Osteocyte (in vitro differentiated cells): ENCODE results near the gene SLC39A13. TPM values are rescaled to one million over a fixed set of nuclear protein-coding genes. Genes with fewer than 3 reads are reported as not detected.

Source experiments
- DNase-seq: peaks from one replicate; pipeline ENCODE4 v3.0.0; 2021; ENCODE audit warnings: mixed read lengths; ENCODE audit not compliant: unreplicated experiment; ENCODE audit errors: extremely low spot score
- H3K27ac Mint-ChIP-seq: one replicate; pipeline ENCODE4 v1.8.0; 2021; ENCODE audit warnings: mild to moderate bottlenecking, mixed read lengths; ENCODE audit not compliant: unreplicated experiment
- H3K27me3 Mint-ChIP-seq: one replicate; pipeline ENCODE4 v1.8.0; 2021; ENCODE audit warnings: mixed read lengths; ENCODE audit not compliant: unreplicated experiment
- H3K36me3 Mint-ChIP-seq: one replicate; pipeline ENCODE4 v1.8.0; 2021; ENCODE audit warnings: mixed read lengths; ENCODE audit not compliant: unreplicated experiment
- H3K4me1 Mint-ChIP-seq: one replicate; pipeline ENCODE4 v1.8.0; 2021; ENCODE audit warnings: mixed read lengths; ENCODE audit not compliant: unreplicated experiment
- H3K4me3 Mint-ChIP-seq: one replicate; pipeline ENCODE4 v1.8.0; 2021; ENCODE audit warnings: mild to moderate bottlenecking, moderate library complexity, mixed read lengths; ENCODE audit not compliant: unreplicated experiment
- H3K9me3 Mint-ChIP-seq: one replicate; pipeline ENCODE4 v1.8.0; 2021; ENCODE audit warnings: mixed read lengths; ENCODE audit not compliant: unreplicated experiment
- long read RNA-seq: library from polyadenylated mRNA; unstranded; transcript quantifications from one replicate; pipeline ENCODE4 v2.0.0, GENCODE V29; 2021
- total RNA-seq: library from RNA; stranded (reverse); gene quantifications from 2 replicates; pipeline ENCODE4 v1.2.1, GENCODE V29; 2021
- TF ChIP-seq, protein P1 (sequence below): fragments of 200-600 bp; sonication (generic); IDR thresholded peaks from 2 replicates; pipeline ENCODE4 v1.5.0; 2021; ENCODE audit warnings: antibody characterized with exemption, mild to moderate bottlenecking, moderate library complexity

The SLC39A13 gene
- 95.4 and 98.7 TPM in 2 replicates for total RNA-seq
- long read RNA-seq, partial matches to known transcripts, result 7 of 34 reads
- long read RNA-seq, other reads (novel, unspliced or antisense), result 26 of 34 reads

- DNase-seq, result peak; percentile 99
- TF ChIP-seq, protein P1, sequence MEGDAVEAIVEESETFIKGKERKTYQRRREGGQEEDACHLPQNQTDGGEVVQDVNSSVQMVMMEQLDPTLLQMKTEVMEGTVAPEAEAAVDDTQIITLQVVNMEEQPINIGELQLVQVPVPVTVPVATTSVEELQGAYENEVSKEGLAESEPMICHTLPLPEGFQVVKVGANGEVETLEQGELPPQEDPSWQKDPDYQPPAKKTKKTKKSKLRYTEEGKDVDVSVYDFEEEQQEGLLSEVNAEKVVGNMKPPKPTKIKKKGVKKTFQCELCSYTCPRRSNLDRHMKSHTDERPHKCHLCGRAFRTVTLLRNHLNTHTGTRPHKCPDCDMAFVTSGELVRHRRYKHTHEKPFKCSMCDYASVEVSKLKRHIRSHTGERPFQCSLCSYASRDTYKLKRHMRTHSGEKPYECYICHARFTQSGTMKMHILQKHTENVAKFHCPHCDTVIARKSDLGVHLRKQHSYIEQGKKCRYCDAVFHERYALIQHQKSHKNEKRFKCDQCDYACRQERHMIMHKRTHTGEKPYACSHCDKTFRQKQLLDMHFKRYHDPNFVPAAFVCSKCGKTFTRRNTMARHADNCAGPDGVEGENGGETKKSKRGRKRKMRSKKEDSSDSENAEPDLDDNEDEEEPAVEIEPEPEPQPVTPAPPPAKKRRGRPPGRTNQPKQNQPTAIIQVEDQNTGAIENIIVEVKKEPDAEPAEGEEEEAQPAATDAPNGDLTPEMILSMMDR, result peak; percentile 92
- no peaks in the 10 kb centered on the region for H3K36me3 Mint-ChIP-seq
- H3K4me3 Mint-ChIP-seq, result peak within 1 kb of the TSS; percentile 98
- H3K27ac Mint-ChIP-seq, result peak within 1 kb of the TSS; percentile 98
- H3K27me3 Mint-ChIP-seq, result no peaks in the 10 kb centered on the region
- no peaks in the 10 kb centered on the region for H3K9me3 Mint-ChIP-seq
- H3K4me1 Mint-ChIP-seq, result peaks cover 20% of the 10 kb centered on the region
Observed at GRCh38 chr11:47407746-47408590, at the start of gene SLC39A13. SLC39A13 (plus strand) TSS chr11:47408590; CDS start chr11:47410095, 1,505 bp downstream.

- Mint-ChIP-seq H3K36me3 (no peaks in the 10 kb centered on the region), H3K27me3 (no peaks in the 10 kb centered on the region), H3K9me3 (no peaks in the 10 kb centered on the region), H3K4me3 (no peak overlapping the region), H3K27ac (no peak overlapping the region), H3K4me1 (peaks cover 4% of the 10 kb centered on the region)
- no peak for DNase-seq
- TF ChIP-seq, protein P1, result no peak
Observed at GRCh38 chr11:47358731-47359051, 49.7 kb upstream of the SLC39A13 start.

- no peaks in the 10 kb centered on the region for H3K27me3 Mint-ChIP-seq
- no peak for DNase-seq
- no peak overlapping the region for H3K4me3 Mint-ChIP-seq
- H3K27ac Mint-ChIP-seq, result no peak overlapping the region
- H3K4me1 Mint-ChIP-seq, result peaks cover 4% of the 10 kb centered on the region
- H3K9me3 Mint-ChIP-seq, result no peaks in the 10 kb centered on the region
- H3K36me3 Mint-ChIP-seq, result no peaks in the 10 kb centered on the region
- TF ChIP-seq, protein P1, result no peak
Observed at GRCh38 chr11:47359162-47359561, 49.2 kb upstream of the SLC39A13 start.

DNA sequence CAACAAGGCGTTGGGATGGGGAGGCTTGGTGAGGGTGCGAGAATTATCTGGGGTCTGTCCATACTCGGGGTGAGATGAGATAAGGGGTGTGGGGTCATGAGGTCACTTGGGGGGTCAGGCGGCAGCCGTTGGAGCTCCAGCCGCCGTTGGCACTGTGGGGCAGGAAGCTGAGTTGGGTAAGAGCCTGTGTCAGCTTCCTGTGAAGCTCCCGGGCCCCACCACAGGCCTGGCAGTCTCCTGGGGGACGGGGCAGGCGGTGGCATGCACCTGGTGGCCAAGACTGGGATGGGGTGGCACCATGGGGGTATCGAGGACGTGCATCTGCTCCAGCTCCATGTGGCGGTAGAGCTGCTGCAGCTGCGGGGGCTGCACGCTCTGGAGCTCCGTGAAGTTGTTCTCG is 48.8 kb upstream of the SLC39A13 start:
- Mint-ChIP-seq H3K4me3 (no peak overlapping the region), H3K9me3 (no peaks in the 10 kb centered on the region), H3K36me3 (no peaks in the 10 kb centered on the region), H3K4me1 (peaks cover 3% of the 10 kb centered on the region), H3K27me3 (peaks cover 2% of the 10 kb centered on the region), H3K27ac (no peak overlapping the region)
- TF ChIP-seq, protein P1, result no peak
- DNase-seq, result no peak

- no peaks in the 10 kb centered on the region for H3K36me3 Mint-ChIP-seq
- no peaks in the 10 kb centered on the region for H3K4me1 Mint-ChIP-seq
- peaks cover 6% of the 10 kb centered on the region for H3K27me3 Mint-ChIP-seq
- no peaks in the 10 kb centered on the region for H3K9me3 Mint-ChIP-seq
- no peak overlapping the region for H3K27ac Mint-ChIP-seq
- no peak overlapping the region for H3K4me3 Mint-ChIP-seq
- TF ChIP-seq, protein P1, result no peak
- DNase-seq, result no peak
Observed at GRCh38 chr11:47360341-47360740, 48.0 kb upstream of the SLC39A13 start.
